Left cardiac atrium (tissue), 4 donors: ENCODE data around the gene PRDX1. TPM values are rescaled to one million over a fixed set of nuclear protein-coding genes. Genes with fewer than 3 reads are reported as not detected.
"Not testable (repeated sequence)": the region's sequence is repeated elsewhere in the genome, so short reads cannot be mapped to it uniquely, and the experiment has no call there.

Experiments
- ATAC-seq, 2 donors: fragments of 200-7000 bp; cut with Tn5 transposase; one replicate each; pipeline ENCODE4 v1.9.1; 2020; ENCODE audit warnings: mild to moderate bottlenecking in 2 of 2, moderate library complexity in 2 of 2
- DNase-seq: peaks from one replicate; pipeline ENCODE4 v3.0.0-alpha.2; 2020
- intact Hi-C, 2 donors: fragments of 100-400 bp; cut with DNase I; formaldehyde crosslinking; loops; one replicate each; pipeline versions ENCODE4 v1.14.1 to v1.15.1; 2022 to 2023
- total RNA-seq, 2 donors: library from RNA; stranded (reverse); fragmentation: NEBNext Ultra II Directional; extraction: Animal tissue kit (Norgen Biotek cat#: 25700); gene quantifications; one replicate each; pipeline ENCODE4 v1.2.1, GENCODE V29; 2021
- donor health status: DM: no; HTN: yes; CAD: no.
- donor health status: DM: no; HTN: yes; CAD: no; lungs with severe emphysema.
- donor health status: DM: yes; HTN: yes; CAD: no.
- donor health status: Dilated cardiomyopathy.

The PRDX1 gene
- total RNA-seq, 2 donors from 2014 or later: 599 to 604 TPM

GRCh38 chr1:45510972-45511527, 10.6 kb downstream of the PRDX1 start:
- no peak for ATAC-seq
- intact Hi-C loops: loop anchor here in 1 of 2 donors (5.0 kb wide), 1 partner anchor 61 kb away; no protein-coding TSS in a partner anchor
- DNase-seq: no peak

DNA sequence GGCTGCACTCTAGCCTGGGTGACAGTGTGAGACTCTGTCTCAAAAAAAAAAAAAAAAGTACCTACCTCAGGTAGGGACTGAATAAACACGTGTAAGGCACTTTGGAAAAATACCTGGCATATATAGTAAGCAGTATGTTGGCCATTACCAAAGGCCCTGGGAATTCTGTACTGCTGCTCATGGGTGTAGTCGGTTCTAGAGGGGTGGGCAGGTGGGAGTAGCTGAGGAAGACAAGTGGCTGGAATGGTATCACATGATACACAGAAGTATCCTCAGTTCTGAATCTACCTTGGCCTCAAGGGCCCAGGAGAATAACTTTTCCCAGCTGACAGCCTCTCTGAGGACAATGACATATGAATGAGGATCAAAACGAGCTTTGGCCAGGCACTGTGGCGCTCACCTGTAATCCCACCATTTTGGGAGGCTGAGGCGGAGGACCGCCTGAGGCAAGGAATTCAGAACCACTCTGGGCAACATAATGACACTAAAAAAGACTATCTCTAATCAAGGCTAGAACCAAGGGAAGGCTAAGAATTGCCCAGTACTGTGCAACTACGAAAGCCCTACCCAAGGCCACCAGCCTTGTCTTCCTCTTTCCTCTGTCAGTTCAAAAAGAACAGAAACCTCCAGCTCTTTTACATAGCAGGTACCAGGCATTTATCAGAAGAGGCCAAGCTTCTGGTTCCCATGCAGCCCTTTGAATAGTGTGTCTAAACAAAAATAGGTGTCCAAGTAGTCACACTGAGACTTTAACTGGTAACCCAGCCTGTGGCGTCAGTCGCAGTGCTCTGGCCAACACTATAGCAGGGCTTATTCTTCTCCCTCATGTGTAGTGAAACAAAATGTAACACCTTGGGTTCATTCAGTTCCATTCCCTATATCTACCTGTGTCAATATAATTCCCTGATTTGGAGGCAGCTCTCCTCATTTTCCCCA, 11.4 kb downstream of the PRDX1 start:
- intact Hi-C loops: loop anchor here in 1 of 2 donors (5.0 kb wide), 1 partner anchor 62 kb away; no protein-coding TSS in a partner anchor
- DNase-seq (no peak), ATAC-seq (no peak)

GRCh38 chr1:45508295-45509151, 13.2 kb downstream of the PRDX1 start:
- DNase-seq: peak; percentile 47
- intact Hi-C loops: no loop called here

DNA sequence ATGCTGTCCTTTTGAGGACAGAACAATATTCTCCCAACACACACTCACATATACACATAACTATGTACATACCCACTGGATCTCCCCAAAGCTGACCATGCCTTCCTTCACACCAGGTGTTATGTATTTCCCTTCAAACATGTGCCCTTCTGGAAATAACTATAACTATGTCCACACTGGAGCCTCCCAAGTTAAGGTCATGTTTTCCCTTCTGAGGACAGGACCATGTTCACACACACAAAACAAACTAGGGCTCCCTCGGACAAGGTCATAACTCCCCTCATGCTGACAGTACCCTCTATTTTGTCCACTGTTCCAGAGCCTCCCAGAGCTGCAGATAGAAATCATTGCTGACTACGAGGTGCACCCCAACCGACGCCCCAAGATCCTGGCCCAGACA, 13.8 kb downstream of the PRDX1 start:
- intact Hi-C loops: no loop called here
- ATAC-seq (no peak), DNase-seq (no peak)

More at GRCh38 chr1:45508295-45509151, 13.2 kb downstream of the PRDX1 start:
- peak; percentile 56 to 81 for ATAC-seq

GRCh38 chr1:45507195-45507594, 14.5 kb downstream of the PRDX1 start:
- intact Hi-C loops: no loop called here

DNA sequence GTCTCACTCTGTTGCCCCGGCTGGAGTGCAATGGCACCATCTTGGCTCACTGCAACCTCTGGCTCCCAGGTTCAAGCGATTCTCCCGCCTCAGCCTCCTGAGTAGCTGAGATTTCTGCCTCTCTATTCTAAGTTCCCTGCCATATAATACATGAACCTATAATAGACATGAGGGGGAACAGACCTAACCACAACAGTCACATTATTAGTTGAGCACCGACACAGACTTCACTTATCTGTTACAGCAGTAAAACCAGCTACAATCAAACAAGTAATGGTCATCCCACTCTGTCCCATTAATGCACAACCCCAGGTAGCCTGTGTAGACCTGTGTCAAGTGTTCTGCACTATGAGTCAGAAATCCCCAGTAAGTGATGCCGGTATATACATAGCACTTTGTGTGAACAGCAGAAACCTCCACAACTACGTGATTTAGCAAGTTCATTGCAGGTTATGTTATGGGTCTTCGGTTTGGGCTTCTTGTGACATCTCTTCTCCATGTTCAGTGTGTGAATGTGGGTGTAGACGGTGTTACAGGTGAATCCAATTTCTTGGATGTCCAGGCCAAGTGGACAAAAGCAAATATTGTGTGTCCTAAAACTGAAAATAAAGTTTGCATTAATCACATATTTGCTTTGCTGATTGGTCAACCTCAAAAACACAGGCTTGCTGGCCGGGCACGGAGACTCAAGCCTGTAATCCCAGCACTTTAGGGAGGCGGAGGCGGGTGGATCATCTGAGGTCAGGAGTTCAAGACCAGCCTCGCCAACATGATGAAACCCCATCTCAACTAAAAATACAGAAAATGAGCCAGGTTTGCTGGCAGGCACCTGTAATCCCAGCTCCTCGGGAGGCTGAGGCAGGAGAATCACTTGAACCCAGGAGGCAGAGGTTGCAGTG, 18.0 kb downstream of the PRDX1 start:
- intact Hi-C loops: no loop called here
- no peak for DNase-seq
- no peak for ATAC-seq

More at GRCh38 chr1:45507195-45507594, 14.5 kb downstream of the PRDX1 start:
- no peak for ATAC-seq
- DNase-seq: no peak

DNA sequence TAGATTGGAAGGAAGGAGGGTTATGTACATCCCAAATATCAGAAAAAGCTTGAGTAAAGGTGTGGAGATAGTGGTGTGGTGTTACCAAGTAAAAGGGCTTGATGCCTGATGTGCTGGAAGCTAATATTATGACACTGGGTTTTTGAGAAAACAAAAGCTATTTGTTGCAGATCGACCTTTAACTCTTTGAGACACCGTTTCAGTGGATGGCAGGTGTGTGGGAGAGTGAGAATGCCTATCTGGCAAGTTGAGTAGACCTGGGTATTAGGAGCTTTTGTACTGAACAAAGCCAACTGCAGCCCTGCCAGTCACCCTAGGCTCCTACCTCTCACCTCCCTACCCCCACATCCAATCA, 20.2 kb downstream of the PRDX1 start:
- intact Hi-C loops: no loop called here
- no peak for ATAC-seq
- DNase-seq: no peak

DNA sequence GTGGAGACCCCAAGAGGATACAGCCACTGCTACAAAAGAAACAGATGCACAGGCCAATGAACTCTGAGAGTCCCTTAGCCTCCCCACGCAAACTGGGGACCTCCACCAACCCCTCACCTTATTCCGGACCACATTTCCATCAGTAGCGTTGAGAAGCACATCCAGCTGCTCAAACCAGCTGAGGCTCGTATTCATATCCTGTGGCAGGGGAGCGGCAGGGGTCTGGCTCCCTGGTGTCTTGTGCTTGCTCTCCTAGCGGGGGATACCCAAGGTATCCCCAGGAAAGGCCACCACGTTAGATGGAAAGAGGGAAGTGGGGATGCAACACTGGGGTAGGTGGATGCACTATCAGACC, 22.3 kb downstream of the PRDX1 start:
- ATAC-seq: no peak
- intact Hi-C loops: loop anchor here in 1 of 2 donors (10.0 kb wide), 1 partner anchor 485 kb away; the partner anchor contains the start of genes HECTD3 and UROD
- DNase-seq: no peak

GRCh38 chr1:45498279-45498678, 23.4 kb downstream of the PRDX1 start:
- intact Hi-C loops: loop anchor here in 1 of 2 donors (10.0 kb wide), 1 partner anchor 483 kb away; the partner anchor contains the start of genes HECTD3 and UROD
- no peak for ATAC-seq
- no peak for DNase-seq

DNA sequence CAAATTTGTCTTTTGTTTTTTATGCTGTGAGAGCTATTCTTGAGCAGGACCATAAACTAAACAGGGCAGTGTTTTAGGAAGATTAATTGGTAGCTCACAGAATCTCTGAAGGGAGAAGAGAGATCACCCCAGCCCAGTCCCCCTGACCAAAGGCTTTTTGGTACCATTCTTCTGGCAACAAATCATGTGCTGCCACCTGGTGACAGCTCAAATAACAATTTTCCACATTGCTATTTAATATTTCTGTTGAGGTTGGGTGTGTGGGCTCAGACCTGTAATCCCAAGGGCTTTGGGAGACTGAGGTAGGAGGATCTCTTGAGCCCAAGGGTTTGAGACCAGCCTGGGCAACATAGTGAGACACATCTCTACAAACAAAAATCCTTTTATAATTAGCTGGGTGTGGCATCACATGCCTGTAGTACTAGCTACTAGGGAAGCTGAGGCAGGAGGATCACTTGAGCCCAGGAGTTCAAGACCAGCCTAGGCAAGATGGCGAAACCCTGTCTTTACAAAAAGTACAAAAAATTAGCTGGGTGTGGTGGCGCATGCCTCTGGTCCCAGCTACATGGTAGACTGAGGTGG, 28.5 kb downstream of the PRDX1 start:
- ATAC-seq (no peak), DNase-seq (peak; percentile 37)
- intact Hi-C loops: loop anchor here (2.0 to 10.0 kb wide), 4 partner anchors 131 to 481 kb away; partner anchors contain the start of genes HECTD3 (in 2 of the 2) and UROD (in 2 of the 2)

GRCh38 chr1:45492691-45493090, 29.0 kb downstream of the PRDX1 start:
- ATAC-seq (no peak), DNase-seq (no peak)

DNA sequence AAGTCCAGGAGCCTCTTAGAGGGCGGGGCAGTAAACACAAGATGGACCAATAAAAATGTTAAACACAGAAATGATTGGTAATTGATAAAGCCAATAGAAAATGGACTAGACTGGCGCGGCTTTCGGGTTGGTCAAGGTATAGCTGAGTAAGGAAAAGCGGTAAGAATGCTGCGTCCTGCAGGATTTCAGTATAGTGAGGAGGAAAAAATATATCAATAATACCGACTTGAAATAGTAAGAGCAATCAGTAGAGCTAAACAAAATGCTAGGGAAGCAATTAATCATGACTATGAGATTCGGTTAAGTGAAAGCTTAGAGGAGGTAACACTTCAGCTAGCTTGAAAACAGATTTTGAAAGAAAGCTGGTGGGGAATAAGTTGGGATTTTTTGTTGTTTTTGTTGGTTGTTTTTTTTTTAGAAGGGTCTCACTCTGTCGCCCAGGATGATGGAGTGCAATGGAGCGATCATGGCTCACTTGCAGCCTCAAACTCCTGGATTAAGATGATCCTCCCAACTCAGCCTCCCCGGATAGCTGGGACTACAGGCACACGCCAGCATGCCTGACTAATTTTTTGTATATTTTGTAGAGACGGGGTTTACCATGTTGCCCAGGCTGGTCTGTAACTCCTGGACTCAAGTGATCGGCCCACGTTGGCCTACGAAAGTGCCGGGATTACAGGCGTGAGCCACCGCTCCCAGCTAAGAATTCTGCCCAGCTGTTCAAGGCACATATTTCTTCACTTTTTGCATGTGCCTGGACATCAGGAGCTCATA, 30.0 kb downstream of the PRDX1 start:
- DNase-seq (no peak), ATAC-seq (no peak)
- intact Hi-C loops: loop anchor here (2.0 to 10.0 kb wide), 5 partner anchors 129 to 479 kb away; partner anchors contain the start of genes HECTD3 (in 2 of the 2) and UROD (in 2 of the 2)

More at GRCh38 chr1:45492691-45493090, 29.0 kb downstream of the PRDX1 start:
- intact Hi-C loops: loop anchor here (2.0 to 10.0 kb wide), 4 partner anchors 130 to 480 kb away; partner anchors contain the start of genes HECTD3 (in 2 of the 2) and UROD (in 2 of the 2)

GRCh38 chr1:45490626-45491486, 30.8 kb downstream of the PRDX1 start, which contains the start of gene TESK2:
TESK2 (minus strand) TSS chr1:45491163; CDS start chr1:45457785, 33,378 bp downstream.
- DNase-seq (peak; percentile 95), ATAC-seq (peak; percentile 98)
- intact Hi-C loops: loop anchor here (2.0 to 10.0 kb wide), 4 partner anchors 129 to 479 kb away; partner anchors contain the start of genes HECTD3 (in 2 of the 2) and UROD (in 2 of the 2)

GRCh38 chr1:45490121-45490625, 31.5 kb downstream of the PRDX1 start:
- DNase-seq (no peak), ATAC-seq (peak; percentile 1 to 9)
- intact Hi-C loops: loop anchor here (2.0 to 10.0 kb wide), 4 partner anchors 128 to 478 kb away; partner anchors contain the start of genes HECTD3 (in 2 of the 2) and UROD (in 2 of the 2)

DNA sequence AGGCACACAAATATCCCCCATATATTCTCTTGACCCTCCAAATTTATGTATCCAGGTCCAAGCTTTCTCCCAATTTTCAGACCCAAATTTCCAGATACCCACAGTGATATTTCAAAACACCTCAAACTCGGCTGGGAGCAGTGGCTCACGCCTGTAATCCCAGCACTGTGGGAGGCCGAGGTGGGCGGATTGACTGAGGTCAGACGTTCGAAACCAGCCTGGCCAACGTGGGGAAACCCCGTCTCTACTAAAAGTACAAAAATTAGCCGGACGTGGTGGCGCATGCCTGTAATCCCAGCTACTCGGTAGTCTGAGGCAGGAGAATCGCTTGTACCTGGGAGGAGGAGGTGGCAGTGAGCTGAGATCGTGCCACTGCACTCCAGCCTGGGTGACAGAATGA, 32.3 kb downstream of the PRDX1 start:
- intact Hi-C loops, DNase-seq, ATAC-seq: not testable (repeated sequence)
